ENCODE data around the gene EIF4EBP2. TPM values are rescaled to one million over a fixed set of nuclear protein-coding genes. Genes with fewer than 3 reads are reported as not detected.

The EIF4EBP2 gene
- total and polyA plus RNA-seq, 2 donors (not counting 3 experiments of a cell fraction or from before 2014, with no cell fraction given): 18.2 to 47.0 TPM

- H3K27ac ChIP-seq (ENCODE audit: insufficient read depth, low read depth, low read length): peak overlapping the region; percentile 41
- dilution Hi-C loops (cut with MboI; ENCODE audit: extremely low pct_ligation_motif_present, low sequenced_read_pairs): no loop called here
Observed at GRCh38 chr10:70381471-70382421, 22.2 kb upstream of the EIF4EBP2 start.

DNA sequence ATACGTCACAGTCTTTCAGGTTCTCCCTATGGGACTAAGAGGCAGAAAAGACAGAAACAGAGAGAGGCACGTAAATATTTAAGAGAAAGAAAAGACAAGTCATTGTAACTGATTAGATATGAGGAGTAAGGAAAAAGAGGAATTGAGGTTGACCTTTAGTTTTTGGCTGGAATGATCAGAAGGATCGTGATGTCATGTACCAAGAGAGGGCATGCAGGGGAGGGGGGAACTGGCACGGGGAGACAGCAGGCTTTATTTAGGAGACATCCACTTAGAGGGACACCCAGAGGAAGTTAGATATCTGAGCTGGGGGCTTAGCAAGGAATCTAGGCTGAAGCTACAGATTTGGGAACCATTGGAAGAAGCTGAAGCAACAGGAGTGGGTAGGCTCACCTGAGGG lies 12.3 kb upstream of the EIF4EBP2 start:
- DNase-seq (ENCODE audit: low read depth, low spot score) (no peak), FAIRE-seq (no peak)
- dilution Hi-C loops (cut with MboI; ENCODE audit: extremely low pct_ligation_motif_present, low sequenced_read_pairs) (no loop called here), intact Hi-C loops (cut with micrococcal nuclease) (no loop called here)
- Histone ChIP-seq H2AFZ (ENCODE audit: low read depth, low read length) (no peak overlapping the region), H3K27ac (ENCODE audit: insufficient read depth, low read depth, low read length) (no peak overlapping the region), H3K79me2 (ENCODE audit: control insufficient read depth, insufficient read depth, low read length) (no peaks in the 10 kb centered on the region), H3K4me2 (ENCODE audit: insufficient read depth, low read length) (no peak overlapping the region), H3K36me3 (ENCODE audit: control insufficient read depth in 2 of 2, extremely low read depth in 1 of 2, insufficient read depth in 2 of 2, low read length in 2 of 2) (no peaks in the 10 kb centered on the region), H3K4me3 (replicated peaks in 1 of 3; ENCODE audit: insufficient read depth in 1 of 3, low read depth in 1 of 3, low read length in 3 of 3) (no peak overlapping the region), H3K27me3 (ENCODE audit: control insufficient read depth in 2 of 2, insufficient read depth in 2 of 2, low read length in 2 of 2) (peaks cover 13 to 19% of the 10 kb centered on the region in 2 experiments), H3K4me1 (ENCODE audit: control insufficient read depth, extremely low read depth, insufficient read depth, low read length) (no peaks in the 10 kb centered on the region), H4K20me1 (replicated peaks; ENCODE audit: control insufficient read depth, extremely low read depth, insufficient read depth, low read length) (no peaks in the 10 kb centered on the region), H3K9me3 (replicated peaks; ENCODE audit: control insufficient read depth, insufficient read depth, low read length) (no peaks in the 10 kb centered on the region), H3K9me1 (replicated peaks; ENCODE audit: control insufficient read depth, extremely low read depth, insufficient read depth, low read length) (no peaks in the 10 kb centered on the region), H3K9ac (replicated peaks; ENCODE audit: extremely low read depth, insufficient read depth, low read length) (no peak overlapping the region)
- CTCF ChIA-PET: interaction anchor here (1.4 kb wide), 1 partner anchor 10 kb away, joined by 3 read pairs; no protein-coding TSS in a partner anchor
- BruUV-seq (replicated peaks): no TSS peak
- TF ChIP-seq MYC (IDR thresholded peaks at IDR 0.05; ENCODE audit: low read depth, low read length): no peak
- TF ChIP-seq FOS (IDR thresholded peaks at IDR 0.05; ENCODE audit: borderline replicate concordance, insufficient read depth, low read length): no peak
- no peak for TF ChIP-seq GATA2 (IDR thresholded peaks at IDR 0.05; ENCODE audit: insufficient read depth, insufficient read length, low read depth, low read length)
- TF ChIP-seq EZH2 (IDR thresholded peaks at IDR 0.05; ENCODE audit: borderline replicate concordance, low read depth, low read length, severe bottlenecking): no peak
- TF ChIP-seq POLR2AphosphoS5 (IDR thresholded peaks at IDR 0.05; ENCODE audit: insufficient read depth, low read depth, low read length): no peak
- no peak for TF ChIP-seq MAX (IDR thresholded peaks at IDR 0.05; ENCODE audit: insufficient read depth, insufficient read length)
- no peak for TF ChIP-seq POLR2A (IDR thresholded peaks at IDR 0.05; ENCODE audit: low read depth, low read length)
- TF ChIP-seq JUN (IDR thresholded peaks at IDR 0.05; ENCODE audit: borderline replicate concordance, insufficient read depth, insufficient read length, low read depth): no peak
- TF ChIP-seq CTCF (IDR thresholded peaks at IDR 0.05; ENCODE audit: extremely low read depth in 1 of 2, insufficient read depth in 1 of 2, low read depth in 1 of 2, low read length in 2 of 2): no peak
- POLR2A ChIA-PET: no interaction called here

More at GRCh38 chr10:70381471-70382421, 22.2 kb upstream of the EIF4EBP2 start:
- Histone ChIP-seq H4K20me1 (replicated peaks; ENCODE audit: control insufficient read depth, extremely low read depth, insufficient read depth, low read length) (no peaks in the 10 kb centered on the region), H3K27me3 (ENCODE audit: control insufficient read depth in 2 of 2, insufficient read depth in 2 of 2, low read length in 2 of 2) (peaks cover 0 to 3% of the 10 kb centered on the region in 2 experiments), H3K9me3 (replicated peaks; ENCODE audit: control insufficient read depth, insufficient read depth, low read length) (no peaks in the 10 kb centered on the region), H3K9ac (replicated peaks; ENCODE audit: extremely low read depth, insufficient read depth, low read length) (peak overlapping the region; percentile 57), H3K4me2 (ENCODE audit: insufficient read depth, low read length) (peak overlapping the region; percentile 88), H3K4me3 (replicated peaks in 1 of 3; ENCODE audit: insufficient read depth in 1 of 3, low read depth in 1 of 3, low read length in 3 of 3) (peak overlapping the region; percentile 51 to 88 (median 82)), H2AFZ (ENCODE audit: low read depth, low read length) (peak overlapping the region; percentile 96), H3K9me1 (replicated peaks; ENCODE audit: control insufficient read depth, extremely low read depth, insufficient read depth, low read length) (no peaks in the 10 kb centered on the region), H3K36me3 (ENCODE audit: control insufficient read depth in 2 of 2, extremely low read depth in 1 of 2, insufficient read depth in 2 of 2, low read length in 2 of 2) (no peaks in the 10 kb centered on the region), H3K79me2 (ENCODE audit: control insufficient read depth, insufficient read depth, low read length) (no peaks in the 10 kb centered on the region), H3K4me1 (ENCODE audit: control insufficient read depth, extremely low read depth, insufficient read depth, low read length) (peaks cover 32% of the 10 kb centered on the region)
- POLR2A ChIA-PET: no interaction called here
- no TSS peak for BruUV-seq (replicated peaks)
- FAIRE-seq: peak; percentile 55
- intact Hi-C loops (cut with micrococcal nuclease): loop anchor here (1.0 to 5.0 kb wide), 4 partner anchors 23 to 234 kb away; partner anchors contain the start of genes EIF4EBP2, PPA1 and TYSND1
- no peak for TF ChIP-seq GATA2 (IDR thresholded peaks at IDR 0.05; ENCODE audit: insufficient read depth, insufficient read length, low read depth, low read length)
- peak; percentile 57 for TF ChIP-seq POLR2A (IDR thresholded peaks at IDR 0.05; ENCODE audit: low read depth, low read length)
- no peak for TF ChIP-seq EZH2 (IDR thresholded peaks at IDR 0.05; ENCODE audit: borderline replicate concordance, low read depth, low read length, severe bottlenecking)
- DNase-seq (ENCODE audit: low read depth, low spot score): peak; percentile 55
- CTCF ChIA-PET: interaction anchor here (0.5 to 6.0 kb wide), 7 partner anchors 17 to 235 kb away, joined by 3 to 43 read pairs (median 4); partner anchors contain the start of genes EIF4EBP2 and TYSND1

Measured in endothelial cell of umbilical vein (primary cell).